Prostate gland (tissue), 2 donors: Measurements from ENCODE around the gene R3HDM4.

Source experiments
- CTCF ChIP-seq, 4 experiments: fragments of 200-600 bp in 2 of 4; fragments of 450-650 bp in 2 of 4; sonication (generic) in 2 of 4; IDR thresholded peaks; 1 replicate in 3 of 4; 2 replicates in 1 of 4; pipeline ENCODE4 v1.5.1; 2016 to 2019; ENCODE audit warnings: antibody characterized with exemption in 4 of 4, mild to moderate bottlenecking in 2 of 4, moderate library complexity in 2 of 4
- POLR2A ChIP-seq: fragments of 450-650 bp; IDR thresholded peaks from one replicate; pipeline ENCODE4 v1.6.1; 2016; ENCODE audit warnings: antibody characterized with exemption, mild to moderate bottlenecking

- TF ChIP-seq CTCF (IDR thresholded peaks at IDR 0.05): no peak
- TF ChIP-seq POLR2A: no peak
These were observed 39.8 kb upstream of the R3HDM4 start for GRCh38 chr19:952680-953444.
